A204.1 (cell line): Measurements from ENCODE around the gene GSTM4.

ENCODE experiments used
- FAIRE-seq: peaks from 2 replicates; lab custom pipeline; 2012; peaks lifted over from hg19 to GRCh38; lab: Jason Lieb, UNC

The GSTM4 gene

DNA sequence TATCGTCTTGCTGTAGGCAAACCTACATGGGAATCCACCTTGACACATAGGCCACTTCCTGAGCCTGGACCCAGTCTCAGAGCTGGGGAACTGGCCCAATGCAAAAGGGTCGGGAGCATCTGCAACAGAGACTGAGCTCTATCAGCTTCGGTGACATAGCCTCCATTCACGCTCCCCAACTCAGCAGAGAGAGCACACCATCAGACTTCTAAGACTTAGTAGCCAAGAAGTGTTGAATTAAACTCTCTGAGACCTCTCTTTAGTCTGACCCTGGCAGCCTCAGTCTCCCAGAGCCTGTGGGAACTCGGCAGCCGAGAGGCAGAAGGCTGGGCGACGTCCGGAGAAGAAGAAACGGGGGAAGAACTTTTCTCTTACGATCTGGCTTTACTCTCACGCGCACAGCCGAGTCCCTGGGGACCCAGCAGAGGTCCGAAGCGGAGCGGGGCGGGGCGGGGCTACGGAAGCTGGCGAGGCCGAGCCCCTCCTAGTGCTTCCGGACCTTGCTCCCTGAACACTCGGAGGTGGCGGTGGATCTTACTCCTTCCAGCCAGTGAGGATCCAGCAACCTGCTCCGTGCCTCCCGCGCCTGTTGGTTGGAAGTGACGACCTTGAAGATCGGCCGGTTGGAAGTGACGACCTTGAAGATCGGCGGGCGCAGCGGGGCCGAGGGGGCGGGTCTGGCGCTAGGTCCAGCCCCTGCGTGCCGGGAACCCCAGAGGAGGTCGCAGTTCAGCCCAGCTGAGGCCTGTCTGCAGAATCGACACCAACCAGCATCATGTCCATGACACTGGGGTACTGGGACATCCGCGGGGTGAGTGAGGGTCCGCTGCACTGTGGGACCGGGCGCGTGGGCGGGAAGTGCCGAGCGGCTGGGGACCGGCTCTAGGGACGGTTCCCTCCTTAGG is at the start of gene GSTM4:
Gene GSTM4 (plus strand): TSS at position 485 of the 905 bp plus-strand sequence. CDS start 291 bp downstream, at position 776.
- FAIRE-seq, result no peak

DNA sequence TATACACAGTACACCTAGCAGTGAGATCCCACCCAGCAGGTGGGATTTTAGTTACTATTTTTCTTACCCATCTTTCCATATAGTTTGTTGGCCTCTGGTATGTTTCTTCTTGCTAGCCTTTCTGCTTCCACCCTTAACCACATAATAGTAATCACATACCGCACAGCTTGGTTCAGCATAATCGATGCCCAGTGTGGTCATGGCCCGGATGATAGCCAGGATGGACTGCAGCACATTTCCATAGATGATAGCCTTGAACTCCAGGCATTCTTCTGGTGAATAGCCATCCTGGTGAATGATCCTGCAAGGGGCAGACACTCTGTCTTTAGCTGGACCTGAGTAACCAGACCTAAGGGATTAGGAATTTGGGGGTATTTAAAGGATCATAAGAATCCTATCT is 46.0 kb upstream of the GSTM4 start:
- no peak for FAIRE-seq

DNA sequence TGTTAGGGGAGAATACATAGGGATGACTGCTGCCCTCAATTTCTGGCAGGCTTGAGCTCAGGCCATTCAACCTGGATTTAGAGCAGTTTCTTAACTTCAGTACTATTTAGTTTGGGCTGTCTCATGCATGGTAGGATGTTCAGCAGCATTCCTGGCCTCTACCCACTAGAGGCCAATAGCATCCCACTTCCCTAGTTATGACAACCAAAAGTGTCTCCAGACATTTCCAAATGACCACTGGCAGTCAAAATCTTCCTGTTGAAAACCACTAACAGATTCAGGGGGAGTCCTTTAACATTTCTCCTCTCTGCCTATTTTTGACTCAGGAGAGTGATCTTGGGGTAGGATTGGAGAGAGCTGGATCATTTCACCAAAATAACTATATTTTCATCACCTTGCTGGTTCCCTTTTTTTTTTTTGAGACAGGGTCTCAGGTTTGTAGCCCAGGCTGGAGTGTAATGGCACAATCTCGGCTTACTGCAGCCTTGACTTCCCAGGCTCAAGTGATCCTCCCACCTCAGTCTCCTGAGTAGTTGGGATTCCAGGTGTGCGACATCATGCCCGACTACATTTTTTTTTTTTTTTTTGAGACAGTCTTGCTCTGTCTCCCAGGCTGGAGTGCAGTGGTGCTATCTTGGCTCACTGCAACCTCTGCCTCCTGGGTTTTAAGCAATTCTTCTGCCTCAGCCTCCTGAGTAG is 45.1 kb upstream of the GSTM4 start:
- no peak for FAIRE-seq

DNA sequence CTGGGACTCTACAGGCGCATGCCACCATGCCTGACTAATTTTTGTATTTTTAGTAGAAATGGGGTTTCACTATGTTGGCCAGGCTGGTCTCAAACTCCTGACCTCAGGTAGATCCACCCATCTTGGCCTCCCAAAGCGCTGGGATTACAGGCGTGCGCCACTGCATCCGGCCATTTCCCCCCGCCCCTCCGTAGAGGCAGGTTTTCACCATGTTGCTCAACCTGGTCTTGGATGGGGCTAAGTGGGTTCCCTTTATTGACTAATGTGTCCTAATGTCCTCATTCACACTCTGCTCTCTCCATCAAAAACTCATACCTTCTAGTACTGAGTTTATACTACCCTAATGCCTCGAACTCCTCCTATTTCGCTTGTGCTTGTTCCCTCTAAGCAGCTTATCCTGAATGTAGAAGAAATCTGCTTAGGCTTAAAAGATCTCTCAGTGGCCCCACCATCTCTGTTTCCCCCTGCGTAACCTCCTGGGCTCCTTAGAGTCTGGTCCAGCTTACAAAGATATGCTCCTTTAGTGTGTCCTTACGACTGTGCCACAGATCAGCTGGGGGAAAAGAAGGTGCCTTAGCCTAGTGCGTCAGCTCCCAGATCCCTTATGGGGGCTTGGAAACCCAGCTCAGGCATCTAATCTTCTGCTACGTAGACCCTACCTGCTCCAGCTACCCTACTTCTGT is 44.5 kb upstream of the GSTM4 start:
- no peak for FAIRE-seq

DNA sequence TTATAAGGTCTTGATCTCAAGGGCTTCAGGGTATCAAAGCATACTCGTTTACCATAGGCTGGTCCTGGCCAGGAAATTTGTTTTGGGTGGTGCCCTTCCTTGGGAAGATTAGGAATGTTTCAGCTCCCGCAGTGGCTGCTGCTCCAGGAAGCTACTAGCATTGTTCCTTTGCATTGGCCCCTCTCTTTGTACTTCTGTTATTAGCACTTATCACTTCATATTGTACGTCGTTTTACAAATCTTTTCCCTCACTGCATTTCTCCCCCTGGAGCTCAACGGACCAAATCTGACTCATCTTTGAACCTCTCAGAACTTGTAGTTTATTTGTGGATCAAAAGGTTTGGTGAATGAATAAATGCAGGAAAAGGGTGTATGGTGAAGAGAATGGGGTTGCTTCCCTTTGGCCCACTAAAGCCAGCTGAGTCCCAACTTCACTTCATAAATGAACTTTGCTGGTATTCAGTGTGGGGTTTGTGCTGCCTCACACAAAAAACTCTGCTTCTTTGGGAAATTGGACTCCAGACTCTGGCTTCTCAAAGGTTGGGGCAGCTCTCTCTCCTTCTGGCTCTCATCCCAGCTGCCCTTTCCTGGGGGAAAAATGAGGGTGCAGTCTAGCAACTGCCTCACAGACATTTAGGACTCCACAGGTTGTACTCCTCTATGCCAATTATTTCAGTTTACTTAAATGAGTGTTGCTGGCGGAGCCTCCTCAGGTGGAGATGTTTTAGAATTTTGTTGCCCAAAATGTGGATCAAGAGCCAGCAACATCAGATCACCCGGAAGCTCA is 42.3 kb upstream of the GSTM4 start:
- no peak for FAIRE-seq

DNA sequence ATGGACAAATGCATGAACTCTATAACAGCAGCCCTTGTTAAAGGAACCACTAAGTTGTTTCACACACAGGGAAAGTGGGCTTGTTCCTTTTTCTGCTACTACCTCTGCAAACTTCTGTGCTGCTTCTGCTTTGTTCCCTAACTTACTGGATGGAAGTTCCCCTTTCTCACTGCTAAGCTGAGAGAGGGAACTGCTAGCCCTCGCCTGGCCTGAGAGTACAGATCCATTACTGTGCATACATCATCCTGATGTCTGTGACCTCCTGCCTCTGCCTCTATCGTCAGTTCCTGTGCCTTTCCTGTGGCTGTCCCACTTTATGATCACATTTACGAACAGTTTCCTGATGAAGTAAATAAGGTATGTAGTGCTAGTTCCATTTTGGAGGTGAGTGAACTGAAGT is 40.0 kb upstream of the GSTM4 start:
- FAIRE-seq, result no peak

DNA sequence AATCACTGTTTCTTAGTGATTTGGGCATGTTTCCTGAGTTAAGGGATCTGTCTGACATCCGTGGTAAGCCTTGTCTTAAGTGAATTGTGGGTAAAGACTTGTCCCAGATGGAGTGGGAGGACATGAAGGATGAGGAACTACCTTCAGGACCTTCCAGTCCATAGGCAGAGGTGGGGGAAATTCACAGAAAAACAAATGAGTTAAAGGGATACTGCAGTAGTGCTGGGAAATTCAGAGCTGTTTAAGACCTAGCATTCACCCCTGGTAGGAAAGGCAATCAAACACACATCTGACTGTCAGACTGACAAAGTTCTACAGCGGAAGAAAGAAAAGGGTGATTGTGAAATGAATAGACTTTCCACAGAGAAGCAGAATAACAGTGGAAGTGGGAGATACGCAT is 39.5 kb upstream of the GSTM4 start:
- FAIRE-seq, result no peak

DNA sequence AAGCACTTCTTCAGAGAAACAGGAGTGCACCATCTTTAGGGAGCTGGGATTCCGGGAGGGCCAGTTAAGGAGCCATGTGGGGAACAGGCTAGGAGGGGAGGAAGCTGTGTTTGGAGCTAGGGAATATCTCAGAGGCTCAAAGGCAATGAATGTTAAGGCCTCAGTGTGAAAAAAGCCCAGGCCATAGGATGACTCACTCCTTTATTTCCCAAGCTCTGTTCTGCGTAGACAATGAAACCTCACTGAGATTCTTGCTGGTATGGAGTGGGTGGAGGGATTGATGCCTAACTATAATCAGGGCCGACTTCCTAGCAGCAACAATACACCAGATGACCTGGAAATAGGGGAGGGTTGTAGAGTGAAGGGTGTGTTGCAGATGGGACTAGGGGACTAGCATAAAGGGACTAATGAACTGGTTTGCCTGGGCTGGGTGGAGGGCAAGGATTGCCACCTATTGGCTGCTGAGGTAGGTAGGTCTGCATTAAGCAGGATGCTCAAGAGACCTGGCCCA is 38.6 kb upstream of the GSTM4 start:
- FAIRE-seq, result no peak

DNA sequence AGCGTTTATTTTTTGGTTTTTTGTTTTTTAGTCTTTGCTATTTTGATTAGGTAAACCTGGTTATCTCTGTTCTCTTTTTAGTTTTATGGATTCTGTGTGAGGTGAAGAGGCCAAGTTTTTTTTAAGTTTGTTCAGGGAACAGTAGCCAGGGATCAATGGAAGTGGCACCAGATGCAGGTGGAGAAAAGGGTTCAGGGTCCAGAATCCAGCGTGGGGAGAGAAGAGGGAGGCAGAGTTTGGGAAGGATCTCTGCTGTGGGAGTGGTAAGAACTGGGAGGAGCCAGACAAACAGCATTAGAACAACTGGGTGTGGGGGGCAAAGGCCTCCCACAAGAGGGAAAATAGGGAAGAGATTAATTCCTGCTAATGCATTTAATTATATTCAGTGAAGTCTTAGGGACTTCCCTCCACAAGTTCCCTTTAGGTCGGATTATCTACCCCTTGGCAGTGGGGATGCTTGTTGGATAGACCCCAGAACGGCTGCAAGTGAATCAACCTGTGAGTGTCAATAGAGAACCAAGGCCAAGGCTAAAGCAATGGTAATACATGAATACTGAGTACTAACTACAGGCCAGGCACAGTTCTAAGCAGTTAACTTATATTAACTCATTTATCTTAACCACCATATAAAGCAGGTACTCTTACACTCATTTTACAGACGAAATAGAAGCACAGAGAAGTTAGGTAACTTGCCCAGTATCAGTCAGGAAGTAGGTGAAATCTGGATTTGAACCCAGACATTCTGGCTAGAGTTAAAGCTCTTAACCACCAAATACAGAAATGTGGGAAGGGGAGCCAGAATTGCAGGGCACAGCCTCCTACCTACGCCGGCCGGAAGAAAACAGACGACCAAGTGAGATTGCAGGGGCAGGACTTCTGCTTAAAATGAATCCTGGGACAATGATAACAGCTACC is 37.0 kb upstream of the GSTM4 start:
- no peak for FAIRE-seq

DNA sequence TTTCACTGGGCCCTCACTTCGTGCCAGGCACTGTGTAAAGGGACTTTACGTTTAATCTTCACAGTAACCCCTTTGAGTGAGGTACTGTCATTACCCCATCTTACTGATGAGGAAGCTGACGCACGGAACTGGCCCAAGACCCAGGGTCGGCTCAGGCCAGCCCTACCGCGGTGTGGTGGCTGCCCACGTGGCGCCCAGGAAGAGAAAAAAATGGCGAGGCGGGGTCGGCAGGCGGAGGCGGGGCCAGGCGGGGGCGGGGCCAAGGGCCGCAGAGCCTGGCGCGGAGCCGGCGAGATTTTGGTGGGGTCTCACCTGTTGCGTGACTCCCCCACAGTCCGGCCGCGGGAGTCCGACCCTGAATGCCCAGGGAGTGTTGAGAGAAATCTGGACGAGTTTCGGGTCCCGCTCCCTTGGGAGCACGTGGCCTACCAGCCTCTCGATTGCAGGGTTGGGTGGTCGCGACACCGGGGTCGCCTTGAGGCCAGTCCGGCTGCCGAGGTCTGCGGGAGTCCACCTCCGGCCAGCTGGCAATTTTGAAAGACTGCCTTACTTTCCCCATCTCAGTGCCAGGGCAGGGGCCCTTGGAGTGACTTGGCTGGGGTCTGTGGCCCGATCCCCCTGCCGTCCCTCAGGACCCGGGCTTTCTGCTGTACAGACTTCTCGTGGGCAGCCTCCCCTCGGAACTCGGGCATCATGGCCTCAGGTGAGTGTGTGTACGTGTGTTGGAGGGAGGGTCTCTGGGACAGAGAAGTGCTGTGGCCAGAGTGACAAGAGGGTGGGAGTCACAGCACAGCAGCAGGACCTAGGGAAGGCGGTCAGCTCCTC is 36.1 kb upstream of the GSTM4 start, which contains the start of the genes AMPD2 and GNAT2:
Gene AMPD2 (plus strand): TSS at position 262 of the 825 bp plus-strand sequence. CDS start 1,339 bp downstream, outside the sequence.
Gene GNAT2 (minus strand): TSS at position 41 of the 825 bp plus-strand sequence. CDS start 6,746 bp downstream, outside the sequence.
- no peak for FAIRE-seq

DNA sequence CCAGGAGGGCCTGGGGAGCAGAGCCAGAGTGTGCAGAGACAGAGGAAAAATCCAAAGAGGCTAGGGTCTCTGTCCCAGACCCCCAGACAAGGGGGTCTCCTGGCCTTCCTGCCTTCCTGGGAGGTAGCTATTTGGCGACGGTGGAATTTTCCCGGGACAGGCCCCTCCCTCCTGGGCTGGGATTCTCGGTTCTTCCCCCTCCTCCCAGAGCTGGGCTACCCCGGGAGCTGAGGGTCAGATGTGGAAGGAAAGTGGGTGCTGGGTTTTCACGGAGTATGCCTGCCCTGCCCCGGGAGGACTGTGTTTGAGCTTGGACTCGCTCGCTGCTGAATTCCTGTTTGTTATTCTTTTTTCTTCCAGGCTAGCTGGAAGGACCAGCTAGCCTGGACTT is 35.5 kb upstream of the GSTM4 start:
- no peak for FAIRE-seq

DNA sequence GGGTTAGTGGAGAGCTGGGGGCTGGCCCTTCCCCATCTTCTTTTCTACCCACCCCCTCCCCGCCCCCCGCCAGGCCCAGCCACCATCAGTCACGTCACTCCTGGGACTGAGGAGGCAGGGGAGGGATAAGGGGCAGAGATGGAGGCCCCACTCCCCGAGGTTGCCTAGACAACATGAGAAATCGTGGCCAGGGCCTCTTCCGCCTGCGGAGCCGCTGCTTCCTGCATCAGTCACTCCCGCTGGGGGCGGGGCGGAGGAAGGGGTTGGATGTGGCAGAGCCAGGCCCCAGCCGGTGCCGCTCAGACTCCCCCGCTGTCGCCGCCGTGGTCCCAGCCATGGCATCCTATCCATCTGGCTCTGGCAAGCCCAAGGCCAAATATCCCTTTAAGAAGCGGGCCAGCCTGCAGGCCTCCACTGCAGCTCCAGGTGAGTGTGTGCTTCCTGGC is 35.0 kb upstream of the GSTM4 start:
- FAIRE-seq, result no peak

DNA sequence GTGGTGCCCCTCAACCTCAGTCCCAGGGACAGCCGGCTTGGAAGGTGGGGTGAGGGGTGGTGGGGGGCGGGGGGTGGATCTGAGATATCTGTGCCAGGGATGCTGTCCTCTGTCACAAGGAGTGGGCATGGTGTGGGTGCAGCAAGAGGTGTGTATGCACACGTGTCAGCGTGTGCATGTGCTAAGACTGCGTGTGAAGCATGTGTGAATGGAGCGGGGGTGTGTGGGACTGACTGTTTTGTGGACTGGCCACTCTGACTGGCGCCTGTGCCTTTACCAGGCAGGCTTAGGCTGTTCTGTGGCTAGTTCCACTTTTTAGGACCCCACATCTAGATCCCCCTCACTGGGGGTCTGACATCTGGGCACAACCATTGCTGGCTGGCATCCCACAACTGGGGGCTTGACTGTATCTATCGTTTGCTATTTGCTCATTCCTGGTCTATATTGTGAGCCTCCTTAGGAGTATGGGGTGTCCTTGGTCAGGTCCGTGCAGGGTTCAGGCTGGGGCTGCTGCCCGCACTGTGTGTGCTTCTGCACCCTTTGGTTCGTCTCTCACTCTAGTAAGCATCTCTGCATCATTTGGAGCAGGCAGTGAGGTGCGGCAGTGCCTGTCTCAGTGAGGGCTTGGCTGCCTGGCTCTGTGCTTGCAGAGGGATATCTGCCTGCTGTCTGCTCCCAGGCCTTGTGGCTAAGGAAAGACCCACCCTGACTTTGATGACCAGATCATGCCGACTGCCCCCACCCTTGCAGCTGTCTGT is 34.3 kb upstream of the GSTM4 start:
- FAIRE-seq, result no peak

DNA sequence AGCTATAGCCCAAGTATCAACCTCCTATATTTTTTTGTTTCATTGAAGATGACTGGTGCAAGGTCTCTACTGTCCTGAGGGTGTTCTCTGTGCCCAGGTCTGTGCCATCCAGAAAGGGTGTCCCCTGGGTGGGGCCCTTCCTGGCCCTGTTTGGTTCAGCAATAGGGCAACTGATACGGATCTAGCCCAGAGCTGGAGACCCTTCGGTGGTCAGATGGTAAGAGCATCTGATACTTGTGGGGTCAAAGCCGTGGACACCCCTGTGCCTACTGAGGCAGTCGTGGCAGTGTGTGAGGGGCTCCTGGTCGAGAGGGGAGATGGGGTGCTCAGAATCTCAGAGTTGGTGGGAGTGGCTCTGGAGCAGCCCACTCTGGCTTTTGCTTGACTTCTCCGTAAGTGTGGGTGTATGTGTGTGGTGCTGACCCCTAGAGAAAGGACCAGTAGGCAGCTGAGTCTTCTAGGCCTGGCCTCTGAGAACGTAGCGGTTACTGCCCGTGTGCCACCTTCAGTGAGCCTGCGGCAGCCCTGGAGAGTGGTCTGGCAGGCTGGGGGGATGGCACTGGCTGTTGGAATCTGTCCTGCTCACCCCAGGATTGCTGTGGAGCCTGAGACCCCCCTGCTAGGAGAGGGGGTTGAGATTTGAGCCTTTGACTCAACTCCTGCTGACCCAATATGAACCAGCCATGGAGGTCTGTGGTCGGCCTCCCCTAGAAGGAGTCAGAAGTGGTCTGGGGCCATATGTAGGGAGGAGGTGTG is 33.6 kb upstream of the GSTM4 start:
- no peak for FAIRE-seq

DNA sequence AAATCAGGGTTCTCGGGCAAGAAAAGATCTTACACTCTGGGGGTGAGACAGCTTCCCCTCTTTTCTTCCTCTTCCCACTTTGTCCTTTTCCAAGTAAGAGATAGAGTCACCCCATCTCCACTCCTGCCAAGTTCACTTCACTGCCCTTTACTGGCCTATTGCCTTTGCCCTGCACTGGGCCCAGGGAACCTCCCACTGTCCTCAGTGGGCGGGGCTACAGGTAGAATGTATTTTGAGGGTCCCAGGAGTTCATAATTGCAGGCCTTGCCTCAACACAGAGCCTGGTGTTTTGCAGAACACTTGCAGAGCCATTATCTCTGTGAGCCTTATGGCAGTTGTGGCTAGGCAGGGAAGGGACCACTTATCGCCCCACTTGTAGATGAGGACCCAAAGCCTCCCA is 33.0 kb upstream of the GSTM4 start:
- no peak for FAIRE-seq

DNA sequence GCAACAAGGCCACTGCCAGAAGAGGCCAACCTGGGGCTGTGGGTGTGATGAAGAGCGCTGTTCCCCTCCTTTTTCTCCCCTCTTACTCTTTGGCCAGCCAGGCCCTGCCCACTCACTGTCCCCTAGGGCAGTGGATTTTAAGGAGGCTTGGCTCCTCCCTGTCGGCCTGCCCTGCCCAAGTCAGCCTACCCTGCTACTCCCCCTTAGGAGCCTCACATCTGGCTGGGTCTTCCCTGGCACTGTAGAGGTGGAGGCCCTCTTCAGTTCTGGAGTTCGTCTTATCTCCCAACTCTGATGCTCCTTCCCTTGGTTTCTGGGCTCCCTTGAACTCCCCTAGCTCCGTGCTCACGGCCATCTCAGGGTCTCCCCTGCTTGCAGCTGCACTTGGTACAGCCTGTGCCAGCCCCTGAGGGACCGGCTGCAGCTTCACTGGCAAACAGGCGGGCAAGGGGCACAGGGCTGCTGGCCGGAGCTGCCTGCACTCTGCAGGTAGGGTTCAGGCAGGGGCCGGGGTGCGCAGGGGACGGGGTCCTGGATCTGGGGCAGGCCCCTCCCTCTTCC is 32.2 kb upstream of the GSTM4 start:
- FAIRE-seq, result no peak

DNA sequence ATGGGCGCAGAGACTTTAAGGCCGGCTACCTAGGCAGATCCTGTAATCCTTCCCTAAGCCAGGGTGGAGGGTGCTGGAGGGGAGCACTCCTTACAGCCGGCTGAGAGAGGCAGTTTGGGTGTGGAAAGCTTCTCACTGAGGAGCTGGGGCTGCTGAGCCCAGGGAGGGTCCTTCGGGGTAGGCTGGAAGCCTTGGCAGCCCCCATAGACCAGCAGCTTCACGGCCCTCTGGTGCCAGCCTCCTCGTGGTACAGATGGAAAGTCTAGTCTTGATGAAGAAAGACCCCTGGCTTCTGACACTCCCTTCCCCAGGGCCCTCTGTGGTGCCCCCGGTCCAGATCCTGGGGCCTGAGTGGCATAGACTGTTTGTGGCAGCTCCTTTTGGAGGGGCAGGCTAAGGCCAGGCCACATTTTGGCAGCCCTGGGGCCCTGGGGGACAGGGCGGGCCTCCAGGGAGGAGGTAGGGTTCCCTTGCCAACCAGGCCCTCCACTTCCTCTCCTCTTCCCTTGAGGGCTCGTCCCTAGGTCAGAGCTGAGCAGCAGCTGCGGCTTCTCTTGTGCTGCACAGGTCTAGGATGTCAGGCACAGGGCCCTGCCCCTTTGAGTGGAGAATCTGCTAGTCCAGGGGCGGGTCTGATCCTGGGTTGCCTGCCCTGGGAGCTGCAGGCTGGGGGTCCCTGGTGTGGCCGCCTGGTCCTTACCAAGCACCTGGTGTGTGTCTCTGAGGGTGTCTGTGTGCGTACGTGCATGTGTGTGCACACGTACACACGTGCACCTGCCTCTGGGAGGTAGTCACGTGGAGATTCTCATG is 31.5 kb upstream of the GSTM4 start:
- no peak for FAIRE-seq
